Hepatic stellate cell (primary cell): ENCODE measurements around the gene IRS1.

ENCODE experiments used
- DNase-seq: peaks from one replicate; pipeline ENCODE4 v3.0.0; 2011; ENCODE audit warnings: low spot score

The IRS1 gene

DNA sequence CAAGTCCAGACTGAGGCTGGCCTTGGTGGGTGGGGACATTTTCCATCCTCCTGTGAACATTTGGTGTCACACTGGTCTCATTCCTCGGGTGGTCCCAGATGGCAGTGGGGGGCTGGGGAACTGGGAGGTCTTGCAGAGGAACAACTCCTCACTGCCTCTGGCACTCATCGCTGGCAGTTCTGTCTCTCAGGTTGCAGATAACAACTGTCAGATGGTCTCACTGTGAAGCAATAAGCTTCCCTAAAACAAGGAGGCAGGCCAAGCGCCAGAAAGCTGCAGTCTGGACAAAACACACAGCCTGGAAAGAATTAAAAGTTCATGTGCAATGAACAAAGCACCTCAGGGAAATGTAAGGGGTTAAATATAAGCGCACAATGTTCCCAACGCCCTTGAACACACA is 78.1 kb downstream of the IRS1 start:
- DNase-seq: no peak

DNA sequence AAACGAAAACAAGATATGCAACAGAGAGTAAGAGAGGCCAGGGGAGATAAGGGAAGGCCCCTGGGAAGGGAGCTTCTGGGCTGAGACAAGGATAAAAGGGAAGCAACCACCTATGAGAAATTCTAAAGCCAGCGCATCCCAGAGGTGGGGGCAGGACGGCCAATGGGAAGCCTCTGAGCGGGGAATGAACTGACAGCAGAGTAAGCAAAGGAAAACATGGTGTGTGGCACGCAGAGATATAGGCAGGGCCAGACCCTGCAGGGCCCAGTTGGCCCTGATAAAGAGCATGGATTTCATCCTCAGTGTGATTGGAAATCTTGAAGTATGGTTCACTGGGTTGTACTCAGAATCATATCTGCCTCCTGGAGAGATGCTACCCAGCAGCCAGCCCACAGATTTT is 78.7 kb downstream of the IRS1 start:
- no peak for DNase-seq

- no peak for DNase-seq
Observed at GRCh38 chr2:226717719-226718118, 81.9 kb downstream of the IRS1 start.

DNA sequence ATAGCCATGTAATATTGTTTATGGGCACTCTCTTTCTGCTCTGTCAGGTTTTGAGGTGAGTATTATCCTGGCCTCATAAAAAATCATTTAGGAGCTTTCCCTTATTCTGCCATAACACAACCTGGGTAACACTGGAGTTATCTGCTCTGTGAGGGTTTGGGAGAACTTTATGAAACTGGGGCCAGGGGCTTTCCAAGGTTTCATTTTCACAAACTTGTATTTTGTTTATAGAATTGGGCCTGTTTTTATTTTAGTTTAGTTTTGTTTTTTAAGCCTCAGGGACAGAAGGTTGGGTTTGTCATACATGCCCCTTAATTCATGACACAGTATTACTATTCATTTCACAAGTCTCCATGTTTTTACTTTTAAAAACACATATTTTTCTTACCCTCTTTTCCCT is 83.5 kb downstream of the IRS1 start:
- DNase-seq: no peak

DNA sequence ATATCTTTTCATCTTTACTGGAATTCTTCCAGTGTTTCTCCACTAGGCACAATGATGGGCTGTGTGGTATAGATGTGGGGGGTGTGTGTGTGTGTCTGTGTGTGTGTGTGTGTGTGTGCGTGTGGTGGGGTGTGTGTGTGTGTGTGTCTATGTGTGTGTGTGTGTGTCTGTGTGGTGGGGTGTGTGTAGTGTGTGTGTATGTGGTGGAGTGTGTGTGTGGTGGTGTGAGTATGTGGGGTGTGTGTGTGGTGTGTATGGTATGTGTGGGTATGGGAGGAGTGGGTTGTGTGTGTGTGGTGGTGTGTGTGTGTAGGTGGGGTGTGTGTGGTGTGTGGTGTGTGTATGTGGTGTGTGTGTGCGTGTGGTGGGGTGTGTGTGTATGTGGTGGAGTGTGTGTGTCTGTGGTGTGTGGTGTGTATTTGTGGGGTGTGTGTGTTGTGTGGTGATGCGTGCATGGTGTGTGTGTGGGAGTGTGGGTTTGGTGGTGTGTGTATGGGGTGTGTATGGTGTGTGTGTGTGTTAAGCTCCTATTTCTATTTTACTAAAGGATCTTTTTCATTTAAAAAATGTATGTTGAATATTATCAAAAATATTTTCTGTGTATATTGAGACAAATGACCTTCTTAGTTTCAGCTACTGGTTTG is 84.2 kb downstream of the IRS1 start:
- no peak for DNase-seq

GRCh38 chr2:226712941-226713340 is 86.7 kb downstream of the IRS1 start:
- DNase-seq: no peak

GRCh38 chr2:226711606-226712296 is 87.9 kb downstream of the IRS1 start:
- no peak for DNase-seq

DNA sequence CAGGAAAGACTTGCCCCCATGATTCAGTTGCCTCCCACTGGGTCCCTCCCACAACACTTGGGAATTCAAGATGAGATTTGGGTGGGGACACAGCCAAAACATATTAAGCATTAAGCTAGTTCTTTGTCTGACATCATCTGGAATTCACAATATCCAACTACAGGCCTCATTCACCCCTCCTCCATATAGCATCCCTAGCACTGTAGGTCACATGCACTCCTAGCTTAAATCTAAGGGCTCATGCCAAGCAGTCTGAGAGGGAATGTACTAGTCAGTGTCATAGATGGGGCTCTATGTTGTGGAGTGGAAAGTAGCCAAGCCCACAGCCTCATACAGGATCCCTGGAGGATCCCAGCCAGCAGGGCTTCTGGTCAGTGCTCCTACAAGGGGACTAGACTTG is 92.1 kb downstream of the IRS1 start:
- no peak for DNase-seq

- no peak for DNase-seq
Observed at GRCh38 chr2:226705965-226706364, 93.7 kb downstream of the IRS1 start.

GRCh38 chr2:226705133-226705886 is 94.3 kb downstream of the IRS1 start:
- DNase-seq: no peak

GRCh38 chr2:226703514-226703913 is 96.1 kb downstream of the IRS1 start:
- DNase-seq: no peak

DNA sequence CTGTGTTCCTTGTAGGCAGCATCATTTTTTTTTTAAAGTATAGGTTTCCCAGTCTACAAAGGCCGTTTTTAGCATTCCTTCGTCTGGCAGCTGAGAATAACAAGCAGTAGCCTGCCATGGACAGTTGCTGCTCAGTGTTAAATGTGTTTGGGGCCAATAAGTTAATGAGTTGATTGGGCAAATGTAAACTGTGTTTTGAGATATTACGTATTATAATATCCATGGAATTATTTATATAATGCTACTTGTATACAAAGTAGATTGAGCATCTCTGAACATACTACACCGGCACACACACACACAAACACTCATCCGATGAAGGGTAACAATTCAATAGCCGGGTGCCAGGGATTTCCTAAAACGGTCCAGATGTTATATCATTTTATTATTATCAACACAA is 97.2 kb downstream of the IRS1 start:
- DNase-seq: no peak

DNA sequence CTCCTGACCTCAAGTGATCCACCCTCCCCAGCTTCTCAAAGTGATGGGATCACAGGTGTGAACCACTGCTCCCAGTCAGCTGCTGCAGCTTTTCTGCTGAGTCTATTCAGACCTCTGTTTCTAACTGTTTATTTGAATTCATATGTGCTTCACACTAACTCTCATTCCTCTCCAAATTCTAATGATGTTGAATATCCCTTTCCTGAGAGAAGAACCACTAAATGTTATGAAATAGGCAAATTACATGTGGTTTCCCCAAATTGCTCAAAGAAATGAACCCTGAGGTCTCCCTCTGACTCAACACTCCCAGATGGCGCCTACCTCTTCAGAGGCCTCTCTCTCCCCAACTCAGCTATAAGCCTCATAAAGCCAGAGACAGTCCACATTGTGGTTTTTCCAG is 98.6 kb downstream of the IRS1 start:
- no peak for DNase-seq

DNA sequence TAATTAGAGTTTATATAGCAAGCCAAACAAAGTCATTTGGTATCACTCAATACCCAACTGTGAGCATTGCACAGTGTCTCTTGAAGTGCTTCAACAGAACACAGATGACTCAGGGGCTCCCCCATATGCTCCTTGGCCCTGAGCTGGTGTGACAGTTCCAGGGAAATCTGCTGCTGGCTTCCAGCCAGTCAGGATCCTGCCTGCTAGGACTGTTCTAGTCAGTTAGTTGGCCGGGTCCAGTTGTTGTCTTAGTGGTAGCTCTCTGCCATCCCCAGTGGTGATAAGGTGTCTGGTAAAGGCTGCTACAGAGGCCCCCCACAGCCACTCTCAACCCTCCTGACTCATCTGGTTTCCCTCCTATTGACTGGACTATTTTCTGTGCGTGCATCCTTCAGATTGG is 100.3 kb downstream of the IRS1 start:
- peak; percentile 26 for DNase-seq

DNA sequence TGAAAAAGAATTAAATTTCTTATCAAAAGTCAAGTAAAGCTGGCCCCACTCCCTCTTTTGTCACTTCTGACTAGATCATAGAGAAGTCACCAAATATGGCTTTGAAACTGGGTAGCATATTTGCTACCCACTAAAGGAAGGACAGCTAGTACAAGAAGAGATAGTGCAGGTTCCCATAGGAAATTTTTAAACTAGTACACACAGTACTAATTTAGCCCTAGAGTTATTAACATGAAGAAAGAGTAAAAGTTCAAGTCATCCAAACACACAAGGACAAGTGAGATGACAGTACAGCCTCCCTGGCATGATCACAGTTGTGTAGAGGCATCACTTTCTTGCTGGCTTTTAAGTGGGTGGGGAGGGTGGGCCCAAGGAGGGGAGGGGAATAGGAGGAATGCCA is 100.9 kb downstream of the IRS1 start:
- DNase-seq: no peak

DNA sequence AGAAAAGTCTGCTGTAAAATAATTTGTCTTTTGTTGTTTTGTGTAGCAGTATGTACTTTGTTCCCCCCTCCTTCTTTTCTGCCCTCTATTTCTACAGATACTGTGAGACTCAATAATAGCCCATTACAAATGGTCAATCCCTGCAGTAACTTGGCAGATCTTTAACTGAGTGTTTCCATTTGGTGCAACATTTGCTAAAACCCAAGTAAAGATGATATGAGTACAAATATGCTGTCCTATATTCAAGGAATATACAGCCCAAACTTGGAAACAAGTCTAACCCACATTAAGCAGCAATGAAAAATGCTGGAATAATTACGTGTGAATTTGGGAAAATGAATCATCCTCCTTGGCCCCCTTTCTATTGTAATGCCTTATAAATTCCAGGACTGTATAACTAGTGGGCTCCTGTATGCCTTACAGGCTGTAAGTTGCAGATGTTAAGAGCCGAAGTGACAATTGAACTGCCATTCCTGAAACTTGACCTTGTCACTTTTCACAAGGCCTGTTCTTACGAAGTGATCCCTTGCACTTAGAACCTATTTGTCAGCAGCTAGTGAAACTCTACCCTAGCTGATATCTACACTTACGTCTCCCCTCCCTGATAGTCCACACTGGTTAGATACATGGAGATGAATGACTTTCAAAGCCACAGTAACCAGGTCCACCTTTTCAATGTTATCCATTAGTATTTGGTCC is 104.9 kb downstream of the IRS1 start:
- no peak for DNase-seq

GRCh38 chr2:226694149-226694548 is 105.5 kb downstream of the IRS1 start:
- DNase-seq: no peak

DNA sequence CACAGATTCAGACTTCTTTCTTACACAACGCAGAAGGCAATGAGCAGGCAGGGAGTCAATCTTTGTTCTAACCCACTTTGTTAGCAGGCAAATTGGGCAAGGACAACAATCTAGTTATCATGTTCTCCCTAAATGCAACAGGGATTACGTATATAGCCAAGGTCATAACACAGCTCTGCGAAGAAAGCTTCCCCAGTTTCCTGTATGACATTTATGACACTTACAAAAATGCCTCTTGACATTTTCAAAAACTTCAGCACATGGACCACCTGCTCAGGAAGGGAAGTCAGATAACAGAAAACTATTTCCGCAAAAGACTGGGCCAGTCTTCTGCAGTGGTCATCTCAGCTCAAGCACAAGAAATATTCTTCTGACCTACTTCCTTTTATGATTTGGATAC is 106.1 kb downstream of the IRS1 start:
- no peak for DNase-seq

DNA sequence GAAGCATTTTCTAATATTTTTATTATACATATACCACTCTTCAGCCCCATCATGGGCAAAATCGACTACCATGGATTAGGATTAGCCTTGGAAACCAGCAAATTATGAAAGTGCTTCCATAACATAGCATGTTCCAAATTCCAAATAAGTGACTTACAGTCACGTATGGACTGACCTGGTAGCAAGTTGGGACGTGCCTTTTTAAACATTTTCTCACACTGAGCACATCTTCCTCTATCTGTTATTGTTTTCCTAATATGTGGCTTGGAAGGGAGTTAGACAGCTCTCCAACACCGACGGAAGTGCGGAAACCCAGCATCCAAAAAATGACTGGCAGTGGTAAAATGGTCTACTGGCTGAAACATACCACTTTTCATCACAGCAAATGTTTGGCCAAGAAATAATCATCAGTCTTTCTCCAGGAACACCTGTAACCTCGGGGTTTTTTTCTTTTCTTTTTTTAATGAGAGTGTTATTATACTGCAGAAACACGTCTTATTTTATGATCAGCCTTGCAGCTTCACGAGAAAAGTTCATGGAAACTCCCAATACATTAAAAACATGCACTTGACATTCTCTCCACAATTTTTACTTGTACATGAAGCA is 107.0 kb downstream of the IRS1 start:
- DNase-seq: no peak

DNA sequence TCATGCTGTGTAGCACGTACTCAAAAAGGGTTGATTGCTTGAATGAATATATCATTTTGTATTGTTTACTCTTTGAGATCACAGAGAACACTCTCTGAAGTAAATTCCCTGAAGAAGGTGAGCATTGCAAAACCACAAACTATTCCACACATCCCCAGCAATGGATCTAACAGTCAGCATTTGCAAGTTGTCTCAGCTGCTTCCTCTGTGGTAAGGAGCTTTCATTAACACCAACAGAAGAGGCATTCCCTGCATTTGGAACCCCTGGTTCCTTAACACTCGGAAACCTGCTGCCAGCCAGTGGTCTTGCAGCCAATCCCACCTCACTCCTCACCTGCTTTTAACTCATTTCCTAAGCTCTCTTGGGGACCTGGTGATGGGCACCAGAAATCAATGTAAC is 108.4 kb downstream of the IRS1 start:
- DNase-seq: no peak

- no peak for DNase-seq
Observed at GRCh38 chr2:226690461-226691024, 109.1 kb downstream of the IRS1 start.

- DNase-seq: no peak
Observed at GRCh38 chr2:226687641-226688253, 111.9 kb downstream of the IRS1 start.
